GM04504 (cell line): ENCODE results near the gene PSMB10.
"Not testable (repeated sequence)": the region's sequence is repeated elsewhere in the genome, so short reads cannot be mapped to it uniquely, and the experiment has no call there.

Experiments
- DNase-seq: peaks from one replicate; pipeline ENCODE4 v3.0.0-alpha.2; 2012; ENCODE audit warnings: low read depth

Gene PSMB10

DNA sequence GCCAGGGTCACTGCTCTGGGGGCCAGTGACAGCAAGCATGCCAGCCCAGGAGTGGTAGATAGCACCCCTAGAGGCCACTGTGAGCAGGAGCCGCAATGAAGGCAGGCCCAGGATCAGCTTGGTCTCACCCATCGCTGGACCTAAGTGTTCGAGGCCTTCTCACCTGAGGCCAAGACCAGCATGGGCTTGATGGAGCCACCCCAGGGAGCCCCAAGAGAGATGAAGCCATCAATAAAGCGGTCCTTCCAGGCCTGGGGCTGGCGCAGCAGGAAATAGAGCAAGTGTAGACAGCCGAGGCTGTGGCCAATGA, 5.5 kb upstream of the PSMB10 start:
- DNase-seq: no peak

- no peak for DNase-seq
Measured at GRCh38 chr16:67941469-67942199, 5.0 kb upstream of the PSMB10 start.

DNA sequence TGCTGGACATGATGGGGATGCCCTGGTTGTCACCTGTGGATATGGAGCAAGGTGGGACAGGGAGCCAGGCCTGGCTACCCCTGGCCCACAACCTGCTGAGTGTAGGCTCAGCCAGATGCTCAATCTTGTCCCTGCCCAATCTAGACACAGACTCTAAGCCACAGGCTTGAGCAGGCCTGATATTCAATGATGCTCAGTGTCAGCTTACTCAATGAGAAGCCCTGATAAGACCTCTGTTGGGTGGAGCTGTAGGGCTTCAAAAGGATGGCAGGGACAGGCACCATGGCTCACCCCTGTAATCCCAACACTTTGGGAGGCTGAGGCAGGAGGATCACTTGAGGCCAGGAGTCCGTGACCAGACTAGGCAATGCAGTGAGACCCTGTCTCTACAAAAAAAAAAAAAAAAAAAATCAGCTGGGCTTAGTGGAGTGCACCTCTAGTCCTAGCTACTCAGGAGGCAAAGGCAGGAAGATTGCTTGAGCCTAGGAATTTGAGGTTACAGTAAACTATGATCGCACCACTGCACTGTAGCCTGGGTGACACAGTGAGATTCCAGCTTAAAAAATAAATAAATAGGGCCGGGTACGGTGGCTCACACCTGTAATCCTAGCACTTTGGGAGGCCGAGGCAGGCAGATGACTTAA, 3.9 kb upstream of the PSMB10 start:
- no peak for DNase-seq

- DNase-seq: no peak
Measured at GRCh38 chr16:67939507-67940445, 3.1 kb upstream of the PSMB10 start.

DNA sequence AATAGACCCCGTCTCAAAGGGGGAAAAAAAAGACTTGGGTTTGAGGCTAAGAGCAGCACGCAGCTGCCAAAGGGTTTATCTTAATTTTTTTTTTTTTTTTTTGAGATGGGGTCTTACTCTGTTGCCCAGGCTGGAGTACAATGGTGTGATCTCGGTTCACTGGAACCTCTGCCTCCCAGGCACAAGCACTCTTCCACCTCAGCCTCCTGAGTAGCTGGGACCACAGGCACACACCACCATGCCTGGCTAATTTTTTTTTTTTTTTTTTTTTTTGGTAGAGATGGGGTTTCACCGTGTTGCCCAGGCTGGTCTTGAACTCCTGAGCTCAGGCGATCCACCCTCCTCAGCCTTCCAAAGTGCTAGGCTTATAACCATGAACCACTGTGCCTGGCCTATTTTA, 1.1 kb upstream of the PSMB10 start:
- DNase-seq: not testable (repeated sequence)

DNA sequence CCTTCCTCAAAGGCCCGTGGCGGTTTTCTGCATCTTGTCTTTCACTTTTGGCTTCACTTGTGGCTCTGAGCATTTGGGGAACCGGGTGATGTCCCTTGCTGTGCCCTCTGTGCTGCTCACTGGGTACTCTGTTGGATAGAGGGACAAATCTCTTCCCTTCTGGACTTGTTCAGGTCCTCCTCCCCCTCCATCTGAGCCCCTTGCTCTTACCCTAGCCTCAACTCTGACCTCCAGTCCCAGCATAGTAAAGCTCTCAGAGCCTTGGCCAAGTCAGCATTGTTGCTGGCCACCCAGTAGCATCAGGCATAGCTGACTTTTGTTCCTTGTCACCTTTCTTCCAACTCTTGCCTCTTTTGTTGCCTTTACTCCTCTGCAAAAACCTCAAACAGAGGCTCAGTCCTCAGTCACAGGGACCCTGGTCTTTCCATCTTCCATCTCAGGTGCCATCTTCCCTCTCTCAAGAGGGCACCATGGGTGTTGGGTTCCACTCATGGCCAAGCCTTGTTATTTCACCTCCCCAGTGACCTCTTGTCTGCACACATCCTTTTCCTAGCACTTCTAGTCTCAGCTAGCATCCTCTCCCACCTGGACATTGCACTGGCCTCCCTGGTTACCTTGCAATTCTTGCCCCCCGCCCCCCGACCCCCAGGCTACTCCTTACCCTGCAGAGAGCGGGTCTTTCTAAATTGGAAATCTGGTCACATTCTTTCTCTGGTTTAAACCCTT, 393 bp upstream of the PSMB10 start:
- DNase-seq: peak; percentile 47

- DNase-seq: peak; percentile 85
Measured at GRCh38 chr16:67935402-67936123, 1.1 kb downstream of the PSMB10 start.

DNA sequence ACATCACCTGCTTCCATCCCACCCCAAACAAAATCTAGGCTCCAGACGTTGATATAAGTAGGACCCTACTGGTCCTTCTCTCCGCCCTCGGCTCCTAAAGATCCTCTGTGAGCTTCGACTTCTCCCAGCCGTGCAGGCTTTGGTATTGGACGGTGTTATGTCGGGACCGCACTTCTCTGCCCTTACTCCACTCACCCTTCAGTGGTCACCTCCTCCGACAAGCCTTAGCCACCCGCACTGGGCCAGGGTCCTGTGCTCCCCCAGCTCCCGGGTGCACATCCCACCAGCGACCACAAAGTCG, 1.6 kb downstream of the PSMB10 start:
- no peak for DNase-seq

GRCh38 chr16:67934306-67935100, 2.1 kb downstream of the PSMB10 start:
- DNase-seq: no peak

- DNase-seq: no peak
Measured at GRCh38 chr16:67933805-67934204, 2.8 kb downstream of the PSMB10 start.

GRCh38 chr16:67932462-67932840, 4.2 kb downstream of the PSMB10 start:
- no peak for DNase-seq

GRCh38 chr16:67931712-67932461, 4.8 kb downstream of the PSMB10 start, which contains the start of gene CTRL:
Gene CTRL (minus strand): TSS chr16:67931862. CDS start chr16:67931852, 10 bp downstream.
- DNase-seq: no peak

DNA sequence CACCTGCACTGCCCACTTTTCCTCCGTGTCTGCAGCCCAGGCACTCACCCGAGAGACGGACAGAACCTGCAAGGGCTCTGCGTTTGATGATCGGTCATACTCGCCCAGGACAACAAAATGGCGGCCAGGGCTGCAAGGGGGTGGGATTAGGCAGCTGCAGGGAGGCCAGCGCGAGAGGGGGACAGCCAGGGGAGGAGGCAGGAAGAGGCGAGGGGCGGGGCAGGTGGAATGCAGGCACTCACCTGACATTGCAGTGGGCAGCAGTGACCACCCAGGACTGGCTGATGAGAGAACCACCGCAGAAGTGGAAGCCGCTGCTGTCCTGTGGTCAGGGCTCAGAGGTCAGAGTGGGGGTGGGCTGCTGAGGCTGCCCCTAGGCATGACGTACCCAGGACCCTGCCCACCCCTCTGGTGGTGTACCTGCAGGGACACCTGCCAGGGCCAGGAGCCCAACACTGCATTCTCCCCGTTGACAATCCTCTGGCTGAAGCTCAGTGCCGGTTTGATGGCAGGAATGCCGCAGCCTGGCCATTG, 5.9 kb downstream of the PSMB10 start:
- no peak for DNase-seq

DNA sequence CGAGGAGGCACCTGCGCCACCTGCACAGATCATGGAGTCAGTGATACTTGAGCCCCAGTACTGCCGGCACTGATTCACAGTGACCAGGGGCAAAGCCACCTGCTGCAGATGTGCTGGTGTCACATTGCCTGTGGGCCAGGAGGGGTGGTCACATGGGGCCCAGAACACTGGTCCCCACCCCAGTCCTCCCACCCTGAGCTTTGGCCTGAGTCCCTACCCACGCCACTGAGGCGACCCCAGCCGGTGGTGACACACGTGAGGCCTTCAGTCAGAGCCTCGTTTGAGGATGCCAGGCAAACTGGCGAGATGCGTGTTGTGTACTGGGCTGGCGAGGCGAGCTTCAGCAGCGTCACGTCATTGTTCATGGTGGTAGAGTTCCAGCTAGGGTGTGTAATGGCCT, 6.5 kb downstream of the PSMB10 start:
- no peak for DNase-seq

- DNase-seq: no peak
Measured at GRCh38 chr16:67928561-67929364, 7.9 kb downstream of the PSMB10 start.

DNA sequence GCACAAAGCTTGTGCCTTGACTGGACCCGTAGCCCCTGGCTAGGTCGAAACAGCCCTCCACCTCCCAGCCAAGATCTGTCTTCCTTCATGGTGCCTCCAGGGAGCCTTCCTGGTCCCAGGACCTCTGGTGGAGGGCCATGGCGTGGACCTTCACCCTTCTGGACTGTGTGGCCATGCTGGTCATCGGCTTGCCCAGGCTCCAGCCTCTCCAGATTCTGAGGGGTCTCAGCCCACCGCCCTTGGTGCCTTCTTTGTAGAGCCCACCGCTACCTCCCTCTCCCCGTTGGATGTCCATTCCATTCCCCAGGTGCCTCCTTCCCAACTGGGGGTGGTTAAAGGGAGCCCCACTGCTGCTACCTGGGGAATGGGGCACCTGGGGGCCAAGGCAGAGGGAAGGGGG, 8.5 kb downstream of the PSMB10 start:
- DNase-seq: no peak

- no peak for DNase-seq
Measured at GRCh38 chr16:67927131-67927941, 9.3 kb downstream of the PSMB10 start.

- DNase-seq: no peak
Measured at GRCh38 chr16:67926181-67926750, 10.4 kb downstream of the PSMB10 start.
